22Rv1 (cell line): Measurements from ENCODE around the gene FGFR4.

Source experiments
- CTCF ChIP-seq: fragments of 450-650 bp; IDR thresholded peaks from 2 replicates; pipeline ENCODE4 v1.5.1; 2017; ENCODE audit warnings: mild to moderate bottlenecking
- ZFX ChIP-seq: fragments of 450-650 bp; IDR thresholded peaks from 2 replicates; pipeline ENCODE4 v1.6.1; 2017; ENCODE audit warnings: antibody characterized with exemption, borderline replicate concordance

- TF ChIP-seq CTCF (no peak), ZFX (no peak)
Observed at GRCh38 chr5:177045631-177046030, 41.1 kb upstream of the FGFR4 start.
